Thyroid gland (tissue), 4 donors: Measurements from ENCODE around the gene SLC10A6. TPM values are rescaled to one million over a fixed set of nuclear protein-coding genes. Genes with fewer than 3 reads are reported as not detected.

Experiments used
- DNase-seq, 2 donors: peaks; one replicate each; pipeline ENCODE4 v3.0.0-alpha.2; 2019
- H3K27ac ChIP-seq, 3 donors: fragments of 200-600 bp; sonication (generic); 1 replicate in 2 of 3; 2 replicates in 1 of 3; pipeline ENCODE4 v1.5.1; 2016 to 2019; ENCODE audit warnings: mild to moderate bottlenecking in 1 of 3, moderate library complexity in 1 of 3
- H3K27me3 ChIP-seq: fragments of 200-600 bp; sonication (generic); one replicate; pipeline ENCODE4 v1.5.1; 2019
- H3K36me3 ChIP-seq, 2 donors: fragments of 200-600 bp; sonication (generic); one replicate each; pipeline ENCODE4 v1.5.1; 2016 to 2019
- H3K4me1 ChIP-seq, 2 donors: fragments of 200-600 bp; sonication (generic); one replicate each; pipeline ENCODE4 v1.5.1; 2017 to 2019
- H3K4me3 ChIP-seq, 3 donors: fragments of 200-600 bp; sonication (generic); replicated peaks in 1 of 3; 1 replicate in 2 of 3; 2 replicates in 1 of 3; pipeline ENCODE4 v1.5.1; 2016; ENCODE audit warnings: mild to moderate bottlenecking in 1 of 3
- H3K9me3 ChIP-seq: fragments of 200-600 bp; sonication (generic); one replicate; pipeline ENCODE4 v1.5.1; 2017
- CTCF ChIP-seq, 6 experiments: fragments of 200-600 bp in 3 of 6; fragments of 450-650 bp in 3 of 6; sonication (generic) in 3 of 6; IDR thresholded peaks; one replicate each; pipeline ENCODE4 v1.5.1; 2016 to 2019; ENCODE audit warnings: antibody characterized with exemption in 6 of 6, mild to moderate bottlenecking in 2 of 6, inconsistent platforms in 1 of 6, moderate library complexity in 1 of 6
- POLR2A ChIP-seq, 2 donors: fragments of 450-650 bp; IDR thresholded peaks; one replicate each; pipeline ENCODE4 v1.6.1; 2017; ENCODE audit warnings: antibody characterized with exemption in 2 of 2, mild to moderate bottlenecking in 2 of 2, moderate library complexity in 1 of 2
- WGBS, 2 donors: methylation state at CpG; one replicate each; pipeline ENCODE4 v1.1.5; 2017; 5-methylcytosine and 5-hydroxymethylcytosine counted together
- intact Hi-C: fragments of 100-400 bp; cut with DNase I; formaldehyde crosslinking; loops from one replicate; pipeline ENCODE4 v1.15.1; 2023
- total RNA-seq, 4 donors: library from RNA; depleted of rRNA; stranded (reverse); fragments of >200 nt; gene quantifications; one replicate each; pipeline ENCODE4 v1.2.3, GENCODE V29; 2016

SLC10A6 gene
- total RNA-seq, 4 donors from 2014 or later = 1.5 to 7.1 (median 4.7) TPM

DNA sequence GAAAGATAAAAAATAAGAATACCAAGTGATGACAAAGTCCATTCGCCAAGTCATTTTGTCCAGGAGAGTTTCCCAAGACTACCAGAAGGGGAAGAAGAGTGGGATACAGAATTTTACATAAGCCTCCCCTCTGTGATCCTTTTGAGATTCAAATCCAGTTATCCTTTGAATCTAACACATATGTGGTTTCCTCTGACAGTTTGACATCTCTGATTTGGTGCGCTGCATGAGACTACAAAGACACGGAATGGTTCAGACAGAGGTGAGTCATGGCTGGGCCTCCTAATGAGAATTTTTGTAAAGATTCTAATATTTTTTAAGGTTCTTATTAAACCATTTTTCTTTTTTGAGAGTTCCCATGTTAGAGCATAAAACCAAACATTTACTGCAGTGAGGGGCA, 38.3 kb downstream of the SLC10A6 start:
- Histone ChIP-seq H3K36me3 (peaks cover 0 to 32% of the 10 kb centered on the region in 2 donors), H3K27me3 (no peaks in the 10 kb centered on the region), H3K9me3 (no peaks in the 10 kb centered on the region), H3K4me1 (no peaks in the 10 kb centered on the region), H3K27ac (no peak overlapping the region), H3K4me3 (no peak overlapping the region)
- intact Hi-C loops = no loop called here
- TF ChIP-seq POLR2A (IDR thresholded peaks at IDR 0.05) = no peak
- TF ChIP-seq CTCF (IDR thresholded peaks at IDR 0.05) = no peak
- 94 to 97% methylated on average over 3 of the region's 3 CpGs for WGBS, 2 donors
- DNase-seq = no peak

DNA sequence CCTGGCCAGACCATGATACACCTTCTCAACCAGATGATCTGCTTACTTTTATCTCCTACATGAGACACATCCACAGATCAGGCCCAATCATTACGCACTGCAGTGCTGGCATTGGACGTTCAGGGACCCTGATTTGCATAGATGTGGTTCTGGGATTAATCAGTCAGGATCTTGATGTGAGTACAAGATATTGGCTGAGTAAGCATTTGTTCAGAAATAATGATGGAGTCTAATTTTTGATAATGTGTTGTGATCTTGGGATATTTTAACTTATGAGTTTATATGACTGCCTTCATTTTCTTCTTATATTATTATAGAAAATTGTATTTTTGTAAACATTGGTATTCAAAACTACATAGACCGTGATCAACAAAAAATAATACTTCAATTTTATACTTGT, 39.4 kb downstream of the SLC10A6 start:
- intact Hi-C loops = no loop called here
- 94 to 98% methylated on average over 3 of the region's 3 CpGs for WGBS, 2 donors
- TF ChIP-seq CTCF (IDR thresholded peaks at IDR 0.05) = no peak
- no peak for TF ChIP-seq POLR2A (IDR thresholded peaks at IDR 0.05)
- Histone ChIP-seq H3K27me3 (no peaks in the 10 kb centered on the region), H3K4me1 (no peaks in the 10 kb centered on the region), H3K36me3 (peaks cover 3 to 29% of the 10 kb centered on the region in 2 donors), H3K27ac (no peak overlapping the region), H3K9me3 (no peaks in the 10 kb centered on the region), H3K4me3 (no peak overlapping the region)
- DNase-seq = no peak

DNA sequence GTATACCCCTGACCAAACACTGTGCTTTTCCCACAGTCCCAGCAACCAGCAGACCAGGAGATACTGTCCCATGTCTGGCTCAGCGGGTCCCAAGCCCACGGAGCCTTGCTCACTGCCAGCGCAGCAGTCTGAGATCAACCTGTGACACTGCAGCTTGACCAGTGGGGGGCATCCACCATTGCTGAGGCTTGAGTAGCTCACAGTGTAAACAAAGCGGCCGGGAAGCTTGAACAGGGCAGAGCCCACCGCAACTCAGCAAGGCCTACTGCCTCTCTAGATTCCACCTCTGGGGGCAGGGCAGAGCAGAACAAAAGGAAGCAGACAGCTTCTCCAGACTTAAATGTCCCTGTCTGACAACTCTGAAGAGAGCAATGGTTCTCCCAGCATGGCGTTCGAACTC, 58.1 kb downstream of the SLC10A6 start:
- peaks cover 3 to 14% of the 10 kb centered on the region in 2 donors for H3K36me3 ChIP-seq
- peak in 1 of 6 experiments; percentile 5 for TF ChIP-seq CTCF (IDR thresholded peaks at IDR 0.05)
- no peak for TF ChIP-seq POLR2A (IDR thresholded peaks at IDR 0.05)
- intact Hi-C loops = no loop called here
- WGBS, 2 donors = 90% methylated on average over 8 of the region's 8 CpGs; no CpG with 5 or more reads in 1 of the 2 donors
- H3K27me3 ChIP-seq = no peaks in the 10 kb centered on the region
- no peak overlapping the region for H3K27ac ChIP-seq
- DNase-seq = peak; percentile 1 to 4
- no peaks in the 10 kb centered on the region for H3K4me1 ChIP-seq
- H3K9me3 ChIP-seq = no peaks in the 10 kb centered on the region
- no peak overlapping the region for H3K4me3 ChIP-seq

DNA sequence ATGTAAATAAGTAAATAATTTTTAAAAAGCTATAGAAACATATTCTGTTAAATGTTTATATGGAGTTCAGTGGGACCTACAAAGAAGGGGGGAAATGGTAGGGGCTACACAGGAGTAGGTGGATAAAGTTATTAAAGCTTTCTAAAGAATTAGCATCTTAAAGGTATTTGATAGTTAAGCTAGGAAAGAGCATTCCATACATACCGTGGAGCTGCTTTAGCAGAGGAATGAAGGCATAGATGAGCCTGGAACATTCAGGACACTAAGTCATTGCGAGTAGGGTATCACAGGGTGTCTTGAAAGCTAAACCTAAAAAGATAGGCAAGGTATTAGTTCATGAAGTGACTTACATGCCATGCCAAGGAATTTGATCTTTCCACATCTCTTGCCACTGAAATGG, 60.4 kb downstream of the SLC10A6 start:
- no peaks in the 10 kb centered on the region for H3K27me3 ChIP-seq
- no peaks in the 10 kb centered on the region for H3K9me3 ChIP-seq
- no peaks in the 10 kb centered on the region for H3K4me1 ChIP-seq
- DNase-seq = no peak
- no peak for TF ChIP-seq POLR2A (IDR thresholded peaks at IDR 0.05)
- TF ChIP-seq CTCF (IDR thresholded peaks at IDR 0.05) = no peak
- H3K36me3 ChIP-seq = peaks cover 7 to 18% of the 10 kb centered on the region in 2 donors
- 62 to 91% methylated on average over 2 of the region's 2 CpGs for WGBS, 2 donors
- no peak overlapping the region for H3K4me3 ChIP-seq
- intact Hi-C loops = no loop called here
- H3K27ac ChIP-seq = no peak overlapping the region

GRCh38 chr4:86778175-86778574, 71.0 kb downstream of the SLC10A6 start:
- H3K27ac ChIP-seq = no peak overlapping the region
- intact Hi-C loops = loop anchor here (10.0 kb wide), 1 partner anchor 283 kb away; no protein-coding TSS in a partner anchor
- no peaks in the 10 kb centered on the region for H3K9me3 ChIP-seq
- H3K4me3 ChIP-seq = no peak overlapping the region
- no peaks in the 10 kb centered on the region for H3K4me1 ChIP-seq
- WGBS, 2 donors = 94 to 99% methylated on average over 4 of the region's 4 CpGs
- no peak for TF ChIP-seq CTCF (IDR thresholded peaks at IDR 0.05)
- TF ChIP-seq POLR2A (IDR thresholded peaks at IDR 0.05) = no peak
- DNase-seq = no peak
- no peaks in the 10 kb centered on the region for H3K27me3 ChIP-seq
- peaks cover 0 to 10% of the 10 kb centered on the region in 2 donors for H3K36me3 ChIP-seq
